ENCODE results near the gene ZNF608.

DNA sequence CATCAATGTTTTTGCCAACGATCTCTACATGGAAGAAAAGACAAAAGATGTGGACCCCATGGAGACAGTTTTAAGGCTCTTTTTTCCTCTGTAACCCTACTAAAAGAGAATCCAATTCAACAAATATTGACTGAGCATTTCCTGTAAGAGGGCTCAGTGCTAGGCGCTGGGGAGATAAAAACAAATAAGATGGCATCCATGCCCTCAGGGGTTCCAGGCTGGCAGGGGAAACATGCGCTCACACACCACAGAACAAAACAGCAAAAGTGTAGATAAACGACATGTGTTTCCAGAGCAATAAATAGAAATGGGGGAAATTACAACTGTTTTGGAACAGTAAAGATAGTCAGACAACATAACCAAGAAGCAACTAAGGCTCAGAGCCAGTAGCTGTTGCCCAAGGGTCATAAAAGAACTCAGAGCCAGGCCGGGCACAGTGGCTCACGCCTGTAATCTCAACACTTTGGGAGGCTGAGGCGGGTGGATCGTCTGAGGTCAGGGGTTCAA is 25.2 kb downstream of the ZNF608 start:
- TF ChIP-seq POLR2A (IDR thresholded peaks at IDR 0.05) = no peak
- TF ChIP-seq, protein P1, sequence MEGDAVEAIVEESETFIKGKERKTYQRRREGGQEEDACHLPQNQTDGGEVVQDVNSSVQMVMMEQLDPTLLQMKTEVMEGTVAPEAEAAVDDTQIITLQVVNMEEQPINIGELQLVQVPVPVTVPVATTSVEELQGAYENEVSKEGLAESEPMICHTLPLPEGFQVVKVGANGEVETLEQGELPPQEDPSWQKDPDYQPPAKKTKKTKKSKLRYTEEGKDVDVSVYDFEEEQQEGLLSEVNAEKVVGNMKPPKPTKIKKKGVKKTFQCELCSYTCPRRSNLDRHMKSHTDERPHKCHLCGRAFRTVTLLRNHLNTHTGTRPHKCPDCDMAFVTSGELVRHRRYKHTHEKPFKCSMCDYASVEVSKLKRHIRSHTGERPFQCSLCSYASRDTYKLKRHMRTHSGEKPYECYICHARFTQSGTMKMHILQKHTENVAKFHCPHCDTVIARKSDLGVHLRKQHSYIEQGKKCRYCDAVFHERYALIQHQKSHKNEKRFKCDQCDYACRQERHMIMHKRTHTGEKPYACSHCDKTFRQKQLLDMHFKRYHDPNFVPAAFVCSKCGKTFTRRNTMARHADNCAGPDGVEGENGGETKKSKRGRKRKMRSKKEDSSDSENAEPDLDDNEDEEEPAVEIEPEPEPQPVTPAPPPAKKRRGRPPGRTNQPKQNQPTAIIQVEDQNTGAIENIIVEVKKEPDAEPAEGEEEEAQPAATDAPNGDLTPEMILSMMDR (IDR thresholded peaks at IDR 0.05) = no peak
